Activated effector memory CD4-positive, alpha-beta T cell treated with Interleukin-2 at 50 U/mL for 16 hours (primary cell): ENCODE measurements around the gene HPSE.
"Not testable (repeated sequence)": the region's sequence is repeated elsewhere in the genome, so short reads cannot be mapped to it uniquely, and the experiment has no call there.

ENCODE experiments used
- DNase-seq: peaks from one replicate; pipeline ENCODE4 v3.0.0-alpha.2; 2020

The HPSE gene

DNA sequence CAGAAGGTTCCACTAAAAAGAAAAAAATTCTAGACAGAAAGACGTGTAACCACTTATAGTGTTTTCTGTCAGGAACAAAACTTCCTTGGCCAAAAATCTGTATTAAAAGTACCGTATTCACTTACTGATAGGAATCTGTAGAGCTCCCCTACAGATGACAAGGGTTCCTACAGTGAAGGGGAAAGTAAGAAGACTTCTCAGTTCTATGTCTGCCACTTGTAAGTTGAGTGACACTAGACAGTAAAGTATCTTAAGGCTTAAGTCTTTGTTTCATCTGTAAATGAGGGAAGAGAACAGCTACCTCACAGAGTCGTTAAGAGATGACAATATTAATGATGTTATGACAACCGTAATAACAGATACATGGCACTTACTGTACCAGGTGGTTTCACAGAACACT lies 53.3 kb downstream of the HPSE start:
- DNase-seq = no peak

DNA sequence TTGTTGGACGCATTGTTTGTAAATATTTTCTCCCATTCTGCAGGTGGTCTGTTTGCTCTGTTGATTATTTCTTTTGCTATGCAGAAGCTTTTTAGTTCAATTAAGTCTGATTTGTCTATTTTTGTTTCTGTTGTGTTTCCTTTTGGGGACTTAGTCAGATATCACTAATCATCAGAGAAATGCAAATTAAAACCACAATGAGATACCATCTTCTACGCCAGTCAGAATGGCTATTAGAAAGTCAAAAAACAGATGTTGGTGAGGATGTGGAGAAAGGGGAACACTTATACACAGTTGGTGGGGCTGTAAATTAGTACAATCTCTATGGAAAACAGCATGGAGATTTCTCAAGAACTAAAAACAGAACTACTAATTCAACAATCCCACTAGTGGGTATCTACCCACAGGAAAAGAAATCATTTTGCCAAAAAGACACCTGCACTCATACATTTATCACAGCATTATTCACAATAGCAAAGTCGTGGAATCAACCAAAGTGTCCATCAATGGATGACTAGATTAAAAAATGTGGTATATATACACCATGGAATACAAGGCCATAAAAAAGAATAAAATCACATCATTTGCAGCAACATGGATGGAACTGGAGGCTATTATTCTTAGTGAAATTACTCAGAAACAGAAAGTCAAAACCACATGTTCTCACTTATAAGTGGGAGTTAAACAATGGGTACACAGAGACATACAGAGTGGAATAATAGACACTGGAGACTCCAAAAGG lies 58.2 kb downstream of the HPSE start:
- DNase-seq = no peak

DNA sequence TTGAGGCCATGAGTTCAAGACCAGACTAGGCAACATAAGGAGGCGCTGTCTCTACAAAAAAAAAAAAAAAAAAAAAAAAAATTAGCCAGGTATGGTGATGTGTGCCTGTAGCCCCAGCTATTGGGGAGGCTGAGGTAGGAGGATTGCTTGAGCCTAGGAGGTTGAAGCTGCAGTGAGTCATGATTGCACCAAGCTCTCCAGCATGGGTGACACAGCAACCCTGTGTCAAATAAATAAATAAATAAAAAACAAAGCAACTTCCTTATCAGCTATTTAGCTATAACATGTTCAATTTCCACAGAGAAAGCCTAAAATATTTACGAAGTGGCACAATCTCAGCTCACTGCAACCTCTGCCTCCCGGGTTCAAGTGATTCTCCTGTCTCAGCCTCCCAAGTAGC lies 60.7 kb downstream of the HPSE start:
- not testable (repeated sequence) for DNase-seq

DNA sequence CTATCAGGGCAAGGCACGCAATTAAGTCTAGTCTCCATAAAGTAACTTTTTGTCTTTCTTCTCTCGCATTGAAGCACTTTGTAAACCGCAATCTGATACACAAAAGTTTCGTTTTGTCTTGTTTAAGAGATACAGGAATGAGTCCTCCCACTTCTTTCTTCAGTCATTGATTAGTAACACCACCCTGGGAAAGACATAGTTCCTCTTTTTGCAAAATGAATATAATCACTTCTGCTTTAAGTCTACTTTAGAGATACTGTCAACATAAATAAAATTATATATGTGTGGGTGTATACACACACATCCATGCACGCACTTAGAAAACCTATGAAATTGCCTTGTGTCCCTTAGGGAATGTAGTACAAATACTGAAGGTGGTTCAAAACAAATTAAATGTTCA lies 61.7 kb downstream of the HPSE start:
- no peak for DNase-seq

DNA sequence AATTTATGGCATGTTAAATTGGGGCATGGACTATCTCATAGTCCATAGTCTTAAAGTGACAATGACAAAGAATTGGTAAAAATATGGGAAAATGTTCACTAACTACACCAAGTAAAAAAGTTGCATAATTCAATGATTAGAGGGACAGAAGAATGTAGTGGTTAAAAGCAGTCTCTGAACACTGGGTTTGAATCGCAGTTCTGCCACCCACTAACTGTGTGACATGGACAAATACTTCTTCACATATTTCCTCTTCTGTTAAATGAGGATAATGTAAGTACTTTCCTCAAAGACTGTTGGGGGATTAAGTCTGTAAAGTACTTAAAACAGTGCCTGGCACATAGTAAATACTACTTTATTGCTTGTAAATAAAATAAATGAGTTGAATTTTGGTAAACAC lies 65.4 kb downstream of the HPSE start:
- DNase-seq = no peak

DNA sequence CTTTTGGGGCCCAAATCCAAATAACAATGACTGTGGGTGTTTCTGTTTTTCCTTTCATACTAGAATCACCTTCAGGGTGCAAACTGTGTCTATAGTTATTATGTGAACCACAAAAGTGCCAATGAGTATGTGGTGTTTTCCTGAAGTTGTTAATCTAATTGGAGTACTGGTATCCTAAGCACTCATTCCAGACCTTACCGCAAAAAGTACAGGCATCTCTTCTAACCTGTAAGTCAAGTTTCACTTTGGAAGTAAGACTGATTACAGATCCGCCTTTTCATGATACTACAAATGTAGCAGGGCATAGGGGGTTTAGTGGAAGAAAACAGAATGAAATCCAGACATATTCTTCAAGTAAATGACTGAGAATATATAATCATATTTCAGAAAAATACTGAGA lies 66.2 kb downstream of the HPSE start:
- DNase-seq = no peak

DNA sequence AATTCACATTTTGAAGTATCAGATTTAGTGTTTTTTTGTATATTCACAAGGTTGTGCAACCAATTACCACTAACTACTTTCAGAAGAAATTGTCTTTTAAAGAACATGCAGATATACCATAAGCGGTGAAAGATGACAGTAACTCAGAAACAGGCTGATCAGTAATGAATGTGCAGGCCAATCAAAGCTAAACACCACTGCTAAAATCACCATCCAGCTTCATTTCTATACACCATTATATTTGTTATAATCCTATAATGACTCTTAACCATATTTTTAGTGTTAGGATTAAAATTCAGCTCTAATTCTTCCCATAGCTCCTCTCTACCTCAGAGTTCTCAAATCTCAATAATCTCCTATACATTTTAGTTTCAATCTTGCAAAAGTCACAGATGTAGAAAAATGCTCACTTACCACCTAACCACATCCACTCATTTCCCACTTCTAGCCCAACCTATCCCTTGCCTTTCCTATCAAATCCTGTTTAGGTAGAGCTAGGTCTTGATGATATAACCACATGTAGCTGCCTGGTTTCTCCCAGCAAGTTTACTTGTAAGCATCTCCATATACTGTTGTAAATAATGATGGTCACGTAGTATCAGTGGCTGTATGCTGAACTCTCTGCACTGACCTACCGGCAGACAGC lies 66.7 kb downstream of the HPSE start:
- no peak for DNase-seq

DNA sequence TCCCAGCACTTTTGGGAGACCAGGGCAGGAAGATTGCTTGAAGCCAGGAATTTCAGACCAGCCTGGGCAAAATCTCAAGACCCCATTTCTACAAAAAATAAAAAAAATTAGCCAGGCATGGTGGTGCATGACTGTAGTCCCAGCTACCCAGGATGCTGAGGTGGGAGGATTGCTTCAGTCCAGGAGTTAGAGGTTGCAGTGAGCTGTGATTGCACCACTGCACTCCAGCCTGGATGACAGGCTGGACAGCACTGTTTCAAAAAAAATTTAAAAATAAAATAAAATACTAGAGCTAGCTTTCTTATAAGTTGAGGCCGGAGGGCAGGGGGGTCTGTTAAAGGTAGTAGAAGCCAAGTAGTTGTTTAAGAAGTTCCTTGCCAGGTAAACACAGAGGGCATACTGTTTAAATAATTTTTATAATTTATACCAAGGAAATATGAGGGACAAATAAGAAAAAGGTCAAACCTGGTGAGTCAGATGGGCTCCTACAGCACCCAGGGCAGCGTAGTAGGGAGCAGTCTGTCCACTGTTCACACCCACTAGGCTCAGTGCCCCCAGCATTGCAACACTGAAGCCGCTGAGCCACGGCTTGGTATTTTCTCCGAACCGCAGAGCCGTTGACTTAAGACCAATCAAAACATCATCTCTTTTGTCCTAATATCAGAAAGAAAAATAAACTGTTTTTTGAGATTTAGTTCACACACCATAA lies 67.4 kb downstream of the HPSE start:
- DNase-seq = no peak

DNA sequence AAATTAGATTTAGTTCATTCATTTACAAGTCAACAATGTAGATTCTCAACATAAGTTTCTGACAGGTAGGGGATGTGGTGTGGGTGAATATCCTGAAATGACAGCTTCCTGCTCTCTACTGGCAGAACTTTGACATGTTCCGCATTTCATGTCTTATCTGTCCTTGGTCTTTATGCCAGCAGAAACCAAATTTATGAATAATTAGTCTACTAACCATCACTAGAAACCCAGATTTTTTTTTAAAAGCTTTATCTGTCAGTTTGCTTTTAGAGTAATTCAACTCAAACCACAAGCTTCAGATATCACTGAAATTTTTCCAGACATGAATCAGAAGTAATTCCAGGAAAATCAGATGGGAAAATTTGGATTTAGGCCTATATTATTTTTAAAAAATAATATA lies 68.0 kb downstream of the HPSE start:
- DNase-seq = no peak

DNA sequence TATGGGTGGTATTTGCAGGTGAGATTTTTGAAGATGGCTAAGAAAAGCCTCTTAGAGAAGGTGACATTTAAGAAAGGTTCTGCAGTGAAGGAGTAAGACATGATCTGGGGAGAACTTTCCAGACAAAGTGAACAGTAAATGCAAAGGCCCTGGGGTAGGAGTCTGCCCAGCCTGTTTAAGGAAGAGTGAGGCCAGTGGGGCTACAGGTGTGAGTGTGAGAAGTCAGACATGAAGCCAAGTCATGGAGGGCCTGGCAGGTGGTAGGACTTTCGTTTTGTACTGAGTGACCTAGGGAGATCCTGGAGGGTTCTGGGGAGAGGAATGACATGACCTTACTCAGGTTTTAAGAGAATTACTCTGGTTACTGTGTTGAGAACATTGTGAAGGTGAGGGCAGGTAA lies 71.5 kb downstream of the HPSE start:
- DNase-seq = no peak

DNA sequence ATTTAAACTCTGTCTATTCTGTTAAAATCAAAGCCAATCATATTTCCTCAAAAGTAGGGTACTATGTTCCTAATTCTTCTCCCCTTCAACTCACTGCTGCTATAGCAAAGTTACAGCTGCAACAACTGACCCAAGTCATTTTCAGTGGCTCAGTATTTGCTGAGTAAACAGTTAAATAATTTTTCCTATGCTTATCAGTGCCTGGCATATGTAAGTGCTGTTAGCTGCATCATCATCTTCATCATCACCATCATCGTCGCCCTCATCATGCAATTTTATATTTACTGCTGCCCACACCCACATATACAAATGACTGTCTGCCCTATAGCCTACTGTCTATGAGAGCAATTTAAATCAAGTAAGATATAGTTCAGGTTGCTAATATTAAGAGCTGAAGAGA lies 72.0 kb downstream of the HPSE start:
- DNase-seq = no peak

DNA sequence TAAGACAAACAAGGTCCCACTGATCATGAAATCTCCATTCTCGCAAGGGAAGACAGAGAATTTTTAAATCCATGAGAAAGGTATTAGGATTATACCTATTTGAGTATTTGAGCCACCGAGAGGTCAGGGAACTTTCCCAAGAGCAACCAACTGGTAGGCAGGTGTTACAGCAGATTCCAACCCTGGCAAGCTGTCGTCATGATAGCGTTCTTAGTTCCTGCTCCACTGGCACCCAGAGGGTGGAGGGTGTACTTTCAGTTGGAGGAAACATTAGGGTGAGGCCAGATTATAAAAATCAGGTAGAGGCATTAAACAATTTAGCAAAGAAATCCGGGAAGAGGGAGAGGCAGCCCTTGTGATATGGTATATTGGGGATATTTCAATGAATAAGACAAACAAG lies 73.3 kb downstream of the HPSE start:
- no peak for DNase-seq

DNA sequence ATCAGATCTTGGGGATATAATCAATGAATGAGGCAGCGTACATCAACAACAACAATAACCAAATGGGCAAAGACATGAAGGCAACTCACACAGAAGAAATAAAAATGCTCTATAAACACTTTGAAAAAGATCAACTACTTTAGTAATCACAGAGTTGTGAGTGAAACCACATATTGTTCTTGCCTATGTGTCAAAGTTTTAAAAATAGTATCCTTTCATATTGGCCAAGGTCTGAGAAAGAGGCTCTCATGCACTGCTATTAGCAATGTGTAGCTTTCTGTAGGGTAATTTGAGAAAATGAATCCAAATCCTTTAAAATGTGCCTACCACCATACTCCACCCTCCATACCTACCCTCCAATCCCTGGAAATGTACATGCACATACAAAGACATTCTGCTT lies 75.1 kb downstream of the HPSE start:
- no peak for DNase-seq

DNA sequence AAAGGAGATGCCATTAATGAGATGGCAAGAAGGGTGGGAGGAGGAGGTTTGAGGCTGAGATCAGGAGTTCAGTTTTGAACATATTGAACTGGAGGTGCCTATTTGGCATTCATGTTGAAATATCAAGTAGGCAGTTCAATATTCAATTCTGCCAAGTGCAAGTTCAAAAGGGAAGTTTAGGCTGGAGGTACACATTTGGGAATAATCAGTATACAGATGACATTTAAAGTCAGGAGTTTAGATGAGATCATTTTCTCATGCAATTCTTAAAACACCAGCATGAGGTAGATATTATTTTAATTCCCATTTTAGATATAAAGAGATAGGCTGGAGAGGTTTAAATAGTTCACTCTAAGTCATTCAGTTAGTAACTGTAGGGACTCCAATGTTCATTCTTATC lies 76.2 kb downstream of the HPSE start:
- DNase-seq = no peak

DNA sequence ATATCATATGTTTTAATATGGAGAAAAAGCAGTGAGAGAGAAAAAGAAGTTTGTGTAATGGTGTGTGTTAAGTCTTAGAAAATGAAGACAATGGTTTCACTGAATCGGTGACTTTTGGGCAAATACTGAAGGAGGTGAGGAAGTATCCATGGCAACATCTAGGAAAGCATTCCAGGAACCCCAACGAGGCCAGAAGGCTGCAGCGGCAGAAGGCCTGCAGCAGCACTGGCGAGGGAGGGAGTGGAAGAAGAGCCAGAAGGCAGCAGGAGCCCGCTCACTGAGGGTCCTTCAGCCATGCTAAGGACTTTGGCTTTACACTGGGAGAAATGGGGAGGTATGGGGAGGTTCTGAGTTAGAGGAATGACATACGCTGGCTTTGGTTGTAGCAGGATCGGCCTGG lies 76.8 kb downstream of the HPSE start:
- DNase-seq = no peak

DNA sequence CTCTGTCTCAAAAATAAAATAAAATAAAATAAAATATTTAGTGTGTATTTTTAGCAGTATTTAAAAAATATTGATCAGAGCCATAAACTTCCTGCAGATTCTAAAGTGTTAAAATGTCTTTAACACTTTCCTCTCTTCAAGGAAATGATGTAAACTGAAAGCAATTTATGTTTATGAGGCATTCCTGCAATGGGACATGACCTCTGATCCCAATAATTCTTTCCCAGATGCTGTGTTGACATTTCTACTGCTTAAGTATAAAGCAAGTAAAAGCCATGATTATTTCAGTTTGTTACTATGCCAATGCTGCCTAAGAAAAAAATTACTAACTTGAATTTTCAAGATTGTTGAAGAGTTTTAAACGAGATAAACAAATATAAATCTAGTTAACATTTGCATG lies 79.1 kb downstream of the HPSE start:
- DNase-seq = no peak

DNA sequence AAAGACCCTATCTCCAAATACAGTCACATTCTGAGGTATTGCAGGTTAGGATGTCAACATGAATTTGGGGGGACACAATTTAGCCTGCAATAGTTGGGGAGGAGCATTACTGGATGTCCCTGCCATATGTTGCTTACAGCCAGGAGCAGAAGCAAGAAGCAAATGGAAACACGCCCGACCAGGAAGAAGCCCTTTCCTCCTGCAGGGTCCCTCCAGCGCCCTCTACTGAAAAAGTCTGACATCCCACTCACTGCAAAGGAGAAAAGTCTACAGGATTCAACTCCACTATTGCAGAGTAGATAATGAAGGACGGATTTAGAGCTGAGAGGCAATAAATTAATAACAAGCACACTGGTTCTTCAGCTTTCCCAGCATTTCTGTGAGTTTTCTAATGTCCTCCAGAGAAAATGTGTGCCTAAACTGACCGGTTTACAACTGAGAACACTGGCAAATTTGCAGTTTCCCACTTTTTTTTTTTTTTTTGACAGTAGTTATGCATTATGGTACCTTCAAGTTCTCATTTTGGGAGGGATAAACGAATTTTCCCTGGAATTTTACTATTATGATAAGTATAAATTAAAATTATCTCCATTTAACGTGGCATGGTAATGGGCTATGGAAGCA lies 81.8 kb downstream of the HPSE start:
- DNase-seq = peak; percentile 54

DNA sequence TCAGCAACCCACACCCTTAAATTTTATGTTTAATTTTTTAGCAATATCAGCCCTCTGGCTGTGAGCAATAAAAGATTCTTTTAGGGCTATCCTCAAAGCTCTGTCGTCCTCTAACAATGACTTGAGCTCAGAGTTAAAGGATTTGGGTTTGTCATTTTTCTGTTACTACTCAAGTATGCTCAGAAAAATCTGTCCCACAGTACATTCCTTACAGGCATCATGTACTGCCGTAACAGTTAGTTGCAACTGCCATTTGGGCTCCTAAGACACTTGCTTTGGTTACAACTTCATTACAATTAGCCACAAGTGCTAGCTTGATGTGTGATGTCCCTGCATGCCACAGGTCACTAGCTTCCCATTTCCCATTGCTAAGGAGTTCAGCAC lies 83.2 kb downstream of the HPSE start:
- no peak for DNase-seq

DNA sequence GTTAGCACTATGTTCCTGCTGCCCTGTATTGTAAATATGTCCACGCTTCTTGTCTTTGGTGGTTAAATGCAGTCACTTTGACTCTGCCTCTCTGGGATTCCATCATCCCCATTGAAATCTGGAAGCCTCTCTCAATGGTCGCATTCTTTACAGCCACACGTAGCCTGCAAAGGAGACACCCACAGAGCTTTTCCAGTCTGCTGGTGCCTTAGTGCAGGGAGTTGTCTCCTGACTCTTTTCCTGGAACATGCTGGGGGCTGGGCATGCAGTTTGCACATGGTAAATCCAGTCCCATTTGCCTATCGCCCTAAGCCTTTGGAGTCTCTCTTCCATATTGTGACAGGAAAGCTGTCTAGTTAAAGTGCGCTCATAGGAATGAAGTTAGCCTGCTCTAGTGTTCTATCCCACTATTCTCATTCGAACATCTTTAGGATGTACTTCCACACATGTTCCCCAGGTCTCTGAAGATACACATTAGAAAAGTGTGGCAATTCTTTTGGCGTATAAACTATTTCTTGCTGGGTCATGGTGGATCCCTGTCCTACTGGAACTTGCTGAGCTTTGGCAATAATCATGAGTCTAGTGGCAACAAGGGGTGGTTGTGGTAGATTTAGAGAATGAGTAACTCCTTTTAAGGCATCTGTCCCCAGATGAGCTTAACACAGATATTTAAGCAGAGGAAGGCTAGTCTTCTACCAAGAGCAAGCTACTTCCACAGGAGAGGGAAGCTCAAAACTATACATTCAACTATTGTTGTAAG lies 83.8 kb downstream of the HPSE start:
- no peak for DNase-seq

DNA sequence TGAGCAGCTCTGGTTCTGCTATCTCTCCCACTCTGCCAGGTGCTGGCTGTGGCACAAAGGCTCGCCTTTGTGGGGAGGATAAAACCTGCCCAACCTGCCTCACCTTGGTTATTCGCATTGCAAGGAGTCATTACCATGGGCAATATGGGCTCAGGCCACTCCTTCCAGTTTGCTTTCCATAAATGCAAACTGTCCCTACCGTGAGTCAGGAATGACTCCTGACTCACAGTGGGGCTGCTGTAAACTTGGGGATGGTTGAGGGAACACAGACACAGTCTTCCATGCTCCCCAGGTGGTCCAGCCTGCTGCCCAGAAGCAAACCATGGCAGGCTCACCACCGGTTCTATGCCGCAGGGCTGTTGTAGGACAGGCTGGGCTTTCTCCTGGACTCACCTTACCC lies 86.2 kb downstream of the HPSE start:
- DNase-seq = no peak

DNA sequence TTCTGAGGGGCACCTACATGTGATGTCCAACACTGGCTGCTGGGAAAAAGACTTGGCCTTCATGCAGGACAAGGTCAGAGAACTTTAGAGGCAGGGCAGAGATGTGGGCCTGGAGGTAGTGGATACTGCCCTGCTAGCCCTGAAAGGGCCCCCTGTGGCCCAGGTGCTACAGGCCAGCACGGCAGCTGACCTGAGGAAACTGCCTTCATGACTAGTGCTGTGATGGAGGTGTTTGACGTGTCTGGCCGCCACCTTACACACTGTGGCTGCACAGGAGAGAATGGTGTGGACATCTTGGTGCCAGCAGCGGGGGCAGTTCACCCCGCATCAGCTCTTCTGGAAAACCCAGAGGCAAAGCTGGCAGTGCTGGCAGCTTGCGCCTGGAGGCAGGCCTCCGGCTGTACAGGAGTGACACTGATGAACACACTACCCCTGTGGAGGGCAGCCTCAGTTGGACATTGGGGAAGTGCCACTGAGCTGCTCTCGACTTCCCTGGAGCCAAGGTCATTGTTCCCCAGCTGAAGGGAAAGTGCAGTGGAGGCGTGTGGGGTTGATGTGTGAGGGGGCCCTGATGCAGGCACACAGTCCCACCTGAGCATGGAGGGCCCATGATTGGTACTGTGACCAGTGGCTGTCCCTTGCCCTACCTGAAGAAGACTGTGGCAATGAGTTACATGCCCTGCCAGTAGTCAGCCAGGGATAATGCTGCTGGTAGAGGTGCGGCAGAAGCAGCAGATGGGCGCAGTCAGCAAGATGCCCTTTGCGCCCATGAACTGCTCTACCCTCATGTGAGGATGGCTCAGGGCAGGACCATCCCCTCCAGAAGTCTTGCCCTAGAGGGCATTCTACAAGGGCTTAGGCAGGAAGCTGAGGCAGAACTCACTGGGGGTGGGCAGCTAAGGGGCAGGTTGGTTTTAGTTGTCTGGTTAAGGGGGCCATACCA lies 87.0 kb downstream of the HPSE start:
- no peak for DNase-seq
